KG1 (cell line): ENCODE measurements around the gene COL9A3.

ENCODE experiments used
- DNase-seq: peaks from one replicate; lab custom pipeline; 2025; lab: John Stamatoyannopoulos, UW

COL9A3 gene

GRCh38 chr20:62816884-62817873, at the start of gene COL9A3:
Gene COL9A3, plus strand, starts transcription at chr20:62817050. Its CDS starts 15 bp downstream, at chr20:62817065.
- DNase-seq: no peak

GRCh38 chr20:62768234-62768546, 48.7 kb upstream of the COL9A3 start:
- no peak for DNase-seq

- no peak for DNase-seq
Measured at GRCh38 chr20:62768551-62769287, 48.1 kb upstream of the COL9A3 start.

- no peak for DNase-seq
Measured at GRCh38 chr20:62769346-62770071, 47.3 kb upstream of the COL9A3 start.

- DNase-seq: no peak
Measured at GRCh38 chr20:62770111-62770910, 46.5 kb upstream of the COL9A3 start.

- DNase-seq: no peak
Measured at GRCh38 chr20:62770916-62771315, 45.9 kb upstream of the COL9A3 start.

- DNase-seq: no peak
Measured at GRCh38 chr20:62771396-62772102, 45.3 kb upstream of the COL9A3 start.

- DNase-seq: no peak
Measured at GRCh38 chr20:62772103-62772611, 44.7 kb upstream of the COL9A3 start.

GRCh38 chr20:62772619-62772989, 44.2 kb upstream of the COL9A3 start:
- DNase-seq: no peak

- DNase-seq: no peak
Measured at GRCh38 chr20:62772990-62773844, 43.6 kb upstream of the COL9A3 start.

GRCh38 chr20:62773845-62774714, 42.8 kb upstream of the COL9A3 start:
- DNase-seq: no peak

- DNase-seq: no peak
Measured at GRCh38 chr20:62774762-62775161, 42.1 kb upstream of the COL9A3 start.

GRCh38 chr20:62775206-62775605, 41.6 kb upstream of the COL9A3 start:
- DNase-seq: no peak

GRCh38 chr20:62776035-62776691, 40.7 kb upstream of the COL9A3 start:
- no peak for DNase-seq

- DNase-seq: no peak
Measured at GRCh38 chr20:62776692-62777527, 39.9 kb upstream of the COL9A3 start.

- DNase-seq: no peak
Measured at GRCh38 chr20:62777528-62777830, 39.4 kb upstream of the COL9A3 start.

- DNase-seq: no peak
Measured at GRCh38 chr20:62778058-62778457, 38.8 kb upstream of the COL9A3 start.
